ENCODE measurements around the gene ATR.
A peak's percentile ranks its signal among the peaks of the same experiment; 100 is the strongest.

ATR gene

GRCh38 chr3:142578329-142579223 lies at the start of gene ATR:
Gene ATR, minus strand, starts transcription at chr3:142578733. Its CDS starts 29 bp downstream, at chr3:142578704.
- H3K27me3 ChIP-seq (ENCODE audit: insufficient read depth, low read length, poor library complexity, severe bottlenecking) = no peaks in the 10 kb centered on the region
- H3K4me3 ChIP-seq (ENCODE audit: low read length, poor library complexity, severe bottlenecking) = peak within 1 kb of the TSS; percentile 95
- H3K79me2 ChIP-seq (ENCODE audit: insufficient read depth, low read length) = peaks cover 41% of the 10 kb centered on the region
- H3K4me1 ChIP-seq (ENCODE audit: insufficient read depth, low read length, poor library complexity, severe bottlenecking) = peaks cover 35% of the 10 kb centered on the region
- no peaks in the 10 kb centered on the region for H3F3A ChIP-seq (ENCODE audit: low read depth)
- peak within 1 kb of the TSS; percentile 96 for H3K9ac ChIP-seq (ENCODE audit: low read depth, low read length, poor library complexity, severe bottlenecking)
- H3K4me2 ChIP-seq (ENCODE audit: low read depth, low read length, poor library complexity, severe bottlenecking) = peak within 1 kb of the TSS; percentile 99
- peak within 1 kb of the TSS; percentile 96 for H2AFZ ChIP-seq (ENCODE audit: low read length)
- H3K36me3 ChIP-seq (ENCODE audit: insufficient read depth, low read length) = no peaks in the 10 kb centered on the region
- H3K9me2 ChIP-seq (replicated peaks; ENCODE audit: low read depth, low read length) = no peaks in the 10 kb centered on the region
- no peaks in the 10 kb centered on the region for H3K9me3 ChIP-seq (ENCODE audit: insufficient read depth, low read depth, low read length)
- peaks cover 20% of the 10 kb centered on the region for H4K20me1 ChIP-seq (ENCODE audit: insufficient read depth, low read length, poor library complexity, severe bottlenecking)
- TF ChIP-seq, protein P1, sequence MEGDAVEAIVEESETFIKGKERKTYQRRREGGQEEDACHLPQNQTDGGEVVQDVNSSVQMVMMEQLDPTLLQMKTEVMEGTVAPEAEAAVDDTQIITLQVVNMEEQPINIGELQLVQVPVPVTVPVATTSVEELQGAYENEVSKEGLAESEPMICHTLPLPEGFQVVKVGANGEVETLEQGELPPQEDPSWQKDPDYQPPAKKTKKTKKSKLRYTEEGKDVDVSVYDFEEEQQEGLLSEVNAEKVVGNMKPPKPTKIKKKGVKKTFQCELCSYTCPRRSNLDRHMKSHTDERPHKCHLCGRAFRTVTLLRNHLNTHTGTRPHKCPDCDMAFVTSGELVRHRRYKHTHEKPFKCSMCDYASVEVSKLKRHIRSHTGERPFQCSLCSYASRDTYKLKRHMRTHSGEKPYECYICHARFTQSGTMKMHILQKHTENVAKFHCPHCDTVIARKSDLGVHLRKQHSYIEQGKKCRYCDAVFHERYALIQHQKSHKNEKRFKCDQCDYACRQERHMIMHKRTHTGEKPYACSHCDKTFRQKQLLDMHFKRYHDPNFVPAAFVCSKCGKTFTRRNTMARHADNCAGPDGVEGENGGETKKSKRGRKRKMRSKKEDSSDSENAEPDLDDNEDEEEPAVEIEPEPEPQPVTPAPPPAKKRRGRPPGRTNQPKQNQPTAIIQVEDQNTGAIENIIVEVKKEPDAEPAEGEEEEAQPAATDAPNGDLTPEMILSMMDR (conservative IDR thresholded peaks at IDR 0.05; ENCODE audit: low read length) = no peak
- no peak for TF ChIP-seq EZH2phosphoT487 (IDR thresholded peaks at IDR 0.05; ENCODE audit: borderline replicate concordance)

DNA sequence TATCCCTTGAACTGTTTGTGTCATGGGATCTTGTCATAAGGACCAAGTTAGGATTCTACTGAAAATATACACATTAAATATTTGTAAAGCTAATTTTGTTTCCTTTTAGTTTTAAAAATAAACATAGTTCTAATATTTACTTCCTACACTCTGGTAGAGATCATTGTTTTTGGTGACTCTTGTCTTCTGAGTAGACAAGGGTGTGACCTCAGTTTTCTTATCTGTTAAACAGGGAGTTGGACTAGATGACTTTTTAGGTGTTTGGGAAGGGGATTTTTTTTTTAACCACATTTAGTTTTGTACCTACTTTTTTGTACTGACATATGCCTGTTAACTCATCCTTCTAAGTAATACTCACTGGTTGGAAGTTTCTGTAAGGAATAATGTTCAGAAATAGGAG lies 48.4 kb upstream of the ATR start:
- Histone ChIP-seq H3K4me1 (ENCODE audit: insufficient read depth, low read length, poor library complexity, severe bottlenecking) (no peaks in the 10 kb centered on the region), H3F3A (ENCODE audit: low read depth) (no peaks in the 10 kb centered on the region), H4K20me1 (ENCODE audit: insufficient read depth, low read length, poor library complexity, severe bottlenecking) (no peaks in the 10 kb centered on the region), H3K27me3 (ENCODE audit: insufficient read depth, low read length, poor library complexity, severe bottlenecking) (no peaks in the 10 kb centered on the region), H3K9ac (ENCODE audit: low read depth, low read length, poor library complexity, severe bottlenecking) (no peak overlapping the region), H3K4me3 (ENCODE audit: low read length, poor library complexity, severe bottlenecking) (no peak overlapping the region), H3K79me2 (ENCODE audit: insufficient read depth, low read length) (no peaks in the 10 kb centered on the region), H3K9me3 (ENCODE audit: insufficient read depth, low read depth, low read length) (no peaks in the 10 kb centered on the region), H2AFZ (ENCODE audit: low read length) (no peak overlapping the region), H3K36me3 (ENCODE audit: insufficient read depth, low read length) (no peaks in the 10 kb centered on the region), H3K9me2 (replicated peaks; ENCODE audit: low read depth, low read length) (no peaks in the 10 kb centered on the region), H3K4me2 (ENCODE audit: low read depth, low read length, poor library complexity, severe bottlenecking) (no peak overlapping the region)
- TF ChIP-seq, protein P1 (conservative IDR thresholded peaks at IDR 0.05; ENCODE audit: low read length) = no peak
- no peak for TF ChIP-seq EZH2phosphoT487 (IDR thresholded peaks at IDR 0.05; ENCODE audit: borderline replicate concordance)

DNA sequence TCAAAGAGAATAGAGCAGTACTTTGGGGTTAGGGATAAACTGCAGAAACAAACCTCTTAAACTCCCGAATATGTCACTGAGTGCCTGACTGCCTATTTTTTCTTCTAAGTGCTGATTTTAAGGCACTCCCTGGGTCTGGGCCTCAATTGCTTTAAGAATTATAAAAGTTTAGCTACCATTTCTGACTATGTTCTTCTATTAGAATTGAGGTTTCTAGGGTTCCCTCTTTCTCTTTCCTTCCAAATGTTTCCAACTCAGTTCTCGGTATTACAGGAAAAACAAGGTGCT lies 46.6 kb upstream of the ATR start:
- no peak overlapping the region for H3K4me3 ChIP-seq (ENCODE audit: low read length, poor library complexity, severe bottlenecking)
- H3K9me3 ChIP-seq (ENCODE audit: insufficient read depth, low read depth, low read length) = no peaks in the 10 kb centered on the region
- no peak overlapping the region for H3K4me2 ChIP-seq (ENCODE audit: low read depth, low read length, poor library complexity, severe bottlenecking)
- H3K4me1 ChIP-seq (ENCODE audit: insufficient read depth, low read length, poor library complexity, severe bottlenecking) = no peaks in the 10 kb centered on the region
- no peaks in the 10 kb centered on the region for H3K27me3 ChIP-seq (ENCODE audit: insufficient read depth, low read length, poor library complexity, severe bottlenecking)
- no peak for TF ChIP-seq EZH2phosphoT487 (IDR thresholded peaks at IDR 0.05; ENCODE audit: borderline replicate concordance)
- TF ChIP-seq, protein P1 (conservative IDR thresholded peaks at IDR 0.05; ENCODE audit: low read length) = no peak
- H2AFZ ChIP-seq (ENCODE audit: low read length) = no peak overlapping the region
- no peaks in the 10 kb centered on the region for H4K20me1 ChIP-seq (ENCODE audit: insufficient read depth, low read length, poor library complexity, severe bottlenecking)
- no peaks in the 10 kb centered on the region for H3K9me2 ChIP-seq (replicated peaks; ENCODE audit: low read depth, low read length)
- no peaks in the 10 kb centered on the region for H3K79me2 ChIP-seq (ENCODE audit: insufficient read depth, low read length)
- no peak overlapping the region for H3K9ac ChIP-seq (ENCODE audit: low read depth, low read length, poor library complexity, severe bottlenecking)
- no peaks in the 10 kb centered on the region for H3F3A ChIP-seq (ENCODE audit: low read depth)
- H3K36me3 ChIP-seq (ENCODE audit: insufficient read depth, low read length) = no peaks in the 10 kb centered on the region
